DND-41 (cell line): ENCODE measurements around the gene JUN.

Source experiments
- EZH2 ChIP-seq: IDR thresholded peaks from 3 replicates; pipeline ENCODE4 v1.6.1; 2012; ENCODE audit warnings: borderline replicate concordance, low read depth, mild to moderate bottlenecking, moderate library complexity, low read length, inconsistent platforms; ENCODE audit not compliant: severe bottlenecking
- TF ChIP-seq, protein P1 (sequence below): IDR thresholded peaks from 2 replicates; pipeline ENCODE4 v1.5.1; 2012; ENCODE audit warnings: borderline replicate concordance, low read length, moderate library complexity, mild to moderate bottlenecking; ENCODE audit not compliant: poor library complexity, severe bottlenecking; ENCODE audit errors: extremely low read depth

GRCh38 chr1:58792846-58793245, 9.0 kb upstream of the JUN start:
- TF ChIP-seq, protein P1, sequence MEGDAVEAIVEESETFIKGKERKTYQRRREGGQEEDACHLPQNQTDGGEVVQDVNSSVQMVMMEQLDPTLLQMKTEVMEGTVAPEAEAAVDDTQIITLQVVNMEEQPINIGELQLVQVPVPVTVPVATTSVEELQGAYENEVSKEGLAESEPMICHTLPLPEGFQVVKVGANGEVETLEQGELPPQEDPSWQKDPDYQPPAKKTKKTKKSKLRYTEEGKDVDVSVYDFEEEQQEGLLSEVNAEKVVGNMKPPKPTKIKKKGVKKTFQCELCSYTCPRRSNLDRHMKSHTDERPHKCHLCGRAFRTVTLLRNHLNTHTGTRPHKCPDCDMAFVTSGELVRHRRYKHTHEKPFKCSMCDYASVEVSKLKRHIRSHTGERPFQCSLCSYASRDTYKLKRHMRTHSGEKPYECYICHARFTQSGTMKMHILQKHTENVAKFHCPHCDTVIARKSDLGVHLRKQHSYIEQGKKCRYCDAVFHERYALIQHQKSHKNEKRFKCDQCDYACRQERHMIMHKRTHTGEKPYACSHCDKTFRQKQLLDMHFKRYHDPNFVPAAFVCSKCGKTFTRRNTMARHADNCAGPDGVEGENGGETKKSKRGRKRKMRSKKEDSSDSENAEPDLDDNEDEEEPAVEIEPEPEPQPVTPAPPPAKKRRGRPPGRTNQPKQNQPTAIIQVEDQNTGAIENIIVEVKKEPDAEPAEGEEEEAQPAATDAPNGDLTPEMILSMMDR, result no peak
- TF ChIP-seq EZH2, result no peak
